Mammary epithelial cell (primary cell): Measurements from ENCODE around the gene ADAM12.

Experiments used
- CTCF ChIP-seq, 2 donors: IDR thresholded peaks in 1 of 2; conservative IDR thresholded peaks in 1 of 2; 2 replicates each; pipeline ENCODE4 v1.5.1; 2011 to 2012; ENCODE audit warnings: inconsistent platforms in 2 of 2, low read length in 2 of 2, mild to moderate bottlenecking in 2 of 2, control low read depth in 1 of 2, low read depth in 1 of 2; ENCODE audit not compliant: insufficient read depth in 1 of 2; ENCODE audit errors: extremely low read depth in 1 of 2
- EZH2 ChIP-seq: IDR thresholded peaks from 2 replicates; pipeline ENCODE4 v1.6.1; 2012; ENCODE audit warnings: low read length, inconsistent platforms, borderline replicate concordance

GRCh38 chr10:126259760-126260479 is 128.4 kb downstream of the ADAM12 start:
- TF ChIP-seq CTCF (conservative IDR thresholded peaks at IDR 0.05 in 1 of 2, IDR thresholded peaks at IDR 0.05 in 1 of 2; ENCODE audit: extremely low read depth in 1 of 2, insufficient read depth in 1 of 2, low read depth in 1 of 2, low read length in 2 of 2) (no peak), EZH2 (no peak)
